HepG2 (cell line): Measurements from ENCODE around the gene PNKD. TPM values are rescaled to one million over a fixed set of nuclear protein-coding genes. Genes with fewer than 3 reads are reported as not detected.

Experiments used
- ATAC-seq: fragments of 200-7000 bp; cut with Tn5 transposase; 3 replicates; pipeline ENCODE4 v1.9.1; 2020; ENCODE audit warnings: mild to moderate bottlenecking, moderate library complexity
- BruUV-seq: library from RNA; stranded (reverse); fragments of 400-500 nt; replicated peaks from 2 replicates; lab custom pipeline; 2021; lab: Mats Ljungman, UMichigan
- CTCF ChIA-PET: fragments of 300-600 bp; formaldehyde crosslinking; extraction: SDS; loops from one replicate; lab custom pipeline; 2021; ENCODE audit warnings: low total read pairs, inconsistent platforms, low intra/inter-chr PET ratio; lab: Yijun Ruan, JAX
- POLR2A ChIA-PET: fragments of 350-600 bp; sonication (Branson Sonifier 250); formaldehyde crosslinking; loops from one replicate; lab custom pipeline; 2020; ENCODE audit warnings: antibody characterized with exemption, inconsistent platforms; lab: Yijun Ruan, JAX
- DNase-seq: peaks from one replicate; pipeline ENCODE4 v3.0.0-alpha.2; 2015; ENCODE audit warnings: low spot score
- FAIRE-seq: peaks from 3 replicates; lab custom pipeline; 2011; peaks lifted over from hg19 to GRCh38; lab: Jason Lieb, UNC
- H2AFZ ChIP-seq: one replicate; pipeline ENCODE4 v1.6.1; 2011; ENCODE audit warnings: low read length, inconsistent platforms
- H3K27ac ChIP-seq: fragments of 300-600 bp; 3 replicates; pipeline ENCODE4 v1.8.0; 2011; ENCODE audit warnings: mixed run types, mild to moderate bottlenecking, mixed read lengths, low read length, inconsistent platforms; ENCODE audit not compliant: insufficient read depth; ENCODE audit errors: extremely low read length
- H3K27me3 ChIP-seq, 2 experiments: fragments of 200-600 bp in 1 of 2; 2 replicates in 1 of 2; 3 replicates in 1 of 2; pipeline versions ENCODE4 v1.6.0 to v1.8.0; 2011; ENCODE audit warnings: low read length in 2 of 2, mild to moderate bottlenecking in 2 of 2, moderate library complexity in 2 of 2, inconsistent platforms in 1 of 2; ENCODE audit not compliant: insufficient read depth in 2 of 2, control insufficient read depth in 1 of 2
- H3K36me3 ChIP-seq, 2 experiments: fragments of 200-600 bp in 1 of 2; replicated peaks in 1 of 2; 2 replicates in 1 of 2; 3 replicates in 1 of 2; pipeline versions ENCODE4 v1.5.1 to v1.8.0; 2011; ENCODE audit warnings: low read length in 2 of 2, inconsistent platforms in 1 of 2; ENCODE audit not compliant: insufficient read depth in 2 of 2, control insufficient read depth in 1 of 2
- H3K4me1 ChIP-seq: 2 replicates; pipeline ENCODE4 v1.5.1; 2012; ENCODE audit warnings: low read length, inconsistent platforms; ENCODE audit not compliant: insufficient read depth
- H3K4me2 ChIP-seq: 2 replicates; pipeline ENCODE4 v1.6.0; 2011; ENCODE audit warnings: low read depth, low read length, inconsistent platforms
- H3K4me3 ChIP-seq, 3 experiments: fragments of 200-600 bp in 1 of 3; sonication (generic), shearing (Covaris generic) in 1 of 3; replicated peaks in 1 of 3; 2 replicates each; pipeline ENCODE4 v1.5.1; 2011 to 2016; ENCODE audit warnings: low read length in 3 of 3, inconsistent platforms in 2 of 3, low read depth in 2 of 3, mild to moderate bottlenecking in 2 of 3, control low read depth in 1 of 3, mixed read lengths in 1 of 3; ENCODE audit not compliant: insufficient read depth in 1 of 3
- H3K79me2 ChIP-seq: one replicate; pipeline ENCODE4 v1.6.1; 2011; ENCODE audit warnings: low read length, inconsistent platforms; ENCODE audit not compliant: insufficient read depth
- H3K9ac ChIP-seq: 2 replicates; pipeline ENCODE4 v1.6.0; 2011; ENCODE audit warnings: mild to moderate bottlenecking, low read depth, low read length, inconsistent platforms; ENCODE audit not compliant: insufficient read depth
- H3K9me3 ChIP-seq: 2 replicates; pipeline ENCODE4 v1.5.1; 2012; ENCODE audit warnings: mild to moderate bottlenecking, low read length
- H4K20me1 ChIP-seq: 2 replicates; pipeline ENCODE4 v1.6.0; 2011; ENCODE audit warnings: inconsistent platforms, mild to moderate bottlenecking, low read length, moderate library complexity; ENCODE audit not compliant: insufficient read depth
- CBFB ChIP-seq: sonication (generic); formaldehyde crosslinking; IDR thresholded peaks from 2 replicates; pipeline ENCODE4 v1.4.0; 2020; ENCODE audit warnings: missing genetic modification reagents
- GTF3A ChIP-seq: sonication (generic); formaldehyde crosslinking; conservative IDR thresholded peaks from 2 replicates; pipeline ENCODE4 v1.4.0; 2020; ENCODE audit warnings: mild to moderate bottlenecking, missing genetic modification reagents
- KLF6 ChIP-seq: IDR thresholded peaks from 2 replicates; pipeline ENCODE4 v1.8.0; 2016; ENCODE audit warnings: missing biosample characterization, missing genetic modification reagents
- LCORL ChIP-seq, 2 experiments: fragments of 450-650 bp in 1 of 2; sonication (generic) in 1 of 2; formaldehyde crosslinking in 1 of 2; IDR thresholded peaks; 2 replicates each; pipeline versions ENCODE4 v1.5.0 to v1.6.1; 2017 to 2020; ENCODE audit warnings: antibody characterized with exemption in 1 of 2, missing genetic modification reagents in 1 of 2
- POLR2G ChIP-seq: fragments of 200-400 bp; formaldehyde crosslinking; IDR thresholded peaks from 2 replicates; pipeline ENCODE4 v1.6.1; 2018; ENCODE audit warnings: mild to moderate bottlenecking, low read depth, low read length, moderate library complexity
- SP2 ChIP-seq: sonication (generic); formaldehyde crosslinking; IDR thresholded peaks from 2 replicates; pipeline ENCODE4 v1.5.1; 2020; ENCODE audit warnings: mild to moderate bottlenecking, missing genetic modification reagents
- TOPORS ChIP-seq: sonication (generic); formaldehyde crosslinking; IDR thresholded peaks from 2 replicates; pipeline ENCODE4 v1.8.0; 2023; ENCODE audit warnings: mild to moderate bottlenecking, missing genetic modification reagents
- ZEB1 ChIP-seq: IDR thresholded peaks from 2 replicates; pipeline ENCODE4 v1.6.1; 2012; ENCODE audit warnings: mild to moderate bottlenecking, low read depth, inconsistent platforms; ENCODE audit not compliant: insufficient replicate concordance
- ZMYM3 ChIP-seq: sonication (generic); formaldehyde crosslinking; IDR thresholded peaks from 2 replicates; pipeline ENCODE4 v1.5.1; 2020; ENCODE audit warnings: mild to moderate bottlenecking, missing genetic modification reagents
- ZNF121 ChIP-seq: sonication (generic); formaldehyde crosslinking; IDR thresholded peaks from 2 replicates; pipeline ENCODE4 v1.5.0; 2020; ENCODE audit warnings: mild to moderate bottlenecking, missing genetic modification reagents
- ZNF432 ChIP-seq: sonication (generic); formaldehyde crosslinking; IDR thresholded peaks from 2 replicates; pipeline ENCODE4 v1.5.0; 2020; ENCODE audit warnings: missing genetic modification reagents, mild to moderate bottlenecking, borderline replicate concordance
- ZNF547 ChIP-seq: sonication (generic); formaldehyde crosslinking; IDR thresholded peaks from 2 replicates; pipeline ENCODE4 v1.5.1; 2020; ENCODE audit warnings: mild to moderate bottlenecking, missing genetic modification reagents
- ZNF703 ChIP-seq: sonication (generic); formaldehyde crosslinking; IDR thresholded peaks from 2 replicates; pipeline ENCODE4 v1.5.1; 2020; ENCODE audit warnings: missing genetic modification reagents, mild to moderate bottlenecking, moderate library complexity, borderline replicate concordance
- WGBS: methylation state at CpG from one replicate; pipeline ENCODE4 v1.1.6; 2017; ENCODE audit warnings: low lambda C conversion rate; 5-methylcytosine and 5-hydroxymethylcytosine counted together
- in situ Hi-C: cut with HindIII; loops from 2 replicates; pipeline ENCODE4 v1.10.0; 2017; ENCODE audit warnings: low pct_unique_long_range_greater_than_20kb; ENCODE audit not compliant: extremely low pct_ligation_motif_present
- intact Hi-C: fragments of 100-400 bp; cut with micrococcal nuclease; formaldehyde crosslinking; loops from one replicate; pipeline ENCODE4 v1.10.0; 2022; ENCODE audit not compliant: unreplicated experiment
- polyA plus RNA-seq, 8 experiments: library from polyadenylated mRNA; depleted of rRNA in 3 of 8; stranded (reverse) in 7 of 8; unstranded in 1 of 8; fragments of >200 nt; fragmentation: Illumina TruSeq in 4 of 8; extraction: Trizol in 4 of 8; gene quantifications; 2 replicates each; pipeline versions ENCODE4 v1.2.1 to v1.2.3, GENCODE V29; 2011 to 2016; ENCODE audit warnings: low read depth in 4 of 8, missing spikeins in 1 of 8, mixed read lengths in 1 of 8; ENCODE audit not compliant: insufficient read depth in 1 of 8
- total RNA-seq, 5 experiments: library from RNA; depleted of rRNA; stranded (reverse); fragments of >200 nt; fragmentation: Illumina TruSeq; extraction: Trizol; gene quantifications; 2 replicates each; pipeline ENCODE4 v1.2.3, GENCODE V29; 2016; ENCODE audit warnings: low read depth in 1 of 5
- TF ChIP-seq, protein P1 (sequence below): sonication (generic); formaldehyde crosslinking; IDR thresholded peaks from 2 replicates; pipeline ENCODE4 v1.9.0; 2022; ENCODE audit warnings: low read depth, missing genetic modification reagents
- TF ChIP-seq, protein P2 (sequence below): sonication (generic); formaldehyde crosslinking; IDR thresholded peaks from 2 replicates; pipeline ENCODE4 v1.4.0; 2020; ENCODE audit warnings: mild to moderate bottlenecking, missing genetic modification reagents
- TF ChIP-seq, protein P3 (sequence below): sonication (generic); formaldehyde crosslinking; IDR thresholded peaks from 2 replicates; pipeline ENCODE4 v1.4.0; 2020; ENCODE audit warnings: mild to moderate bottlenecking, missing genetic modification reagents
- TF ChIP-seq, protein P4 (sequence below): sonication (generic); formaldehyde crosslinking; IDR thresholded peaks from 2 replicates; pipeline ENCODE4 v1.4.0; 2020; ENCODE audit warnings: mild to moderate bottlenecking, missing genetic modification reagents

Gene PNKD
- total and polyA plus RNA-seq, 2 of the 13 experiments (the other 11 are each of a cell fraction or from before 2014, with no cell fraction given): 55.9 to 80.4 TPM

DNA sequence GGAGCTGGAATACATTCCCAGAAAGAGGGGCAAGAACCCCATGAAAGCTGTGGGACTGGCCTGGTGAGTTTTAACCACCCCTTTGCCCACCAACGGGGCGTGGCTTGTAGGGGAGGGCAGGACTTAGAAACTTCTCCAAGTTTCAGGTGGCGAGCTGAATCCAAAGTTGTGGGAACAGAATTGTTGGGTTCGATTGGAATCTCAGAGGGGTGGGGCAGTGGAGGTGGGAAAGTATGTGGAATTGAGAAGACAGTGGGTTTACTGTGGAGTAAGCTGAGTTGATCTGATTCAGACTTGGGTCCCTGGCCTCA is 1.1 kb downstream of the PNKD start:
- DNase-seq (no peak), FAIRE-seq (no peak), ATAC-seq (no peak)
- H3K27me3 ChIP-seq: no peaks in the 10 kb centered on the region; a peak in 1 of 5 replicates
- H3K4me2 ChIP-seq: peak overlapping the region; percentile 99
- no TSS peak for BruUV-seq
- no peak overlapping the region for H3K27ac ChIP-seq
- no peaks in the 10 kb centered on the region; the same call in 1 of the 2 replicates for H4K20me1 ChIP-seq
- intact Hi-C loops (loop anchor here (5.0 kb wide), 2 partner anchors 54 to 84 kb away; partner anchors contain the start of gene ARPC2), in situ Hi-C loops (loop anchor here (5.0 to 10.0 kb wide), 2 partner anchors 193 to 376 kb away; no protein-coding TSS in a partner anchor)
- ChIA-PET CTCF (interaction anchor here (1.2 to 2.0 kb wide), 2 partner anchors 22 to 195 kb away, joined by 4 to 13 read pairs; partner anchors contain the start of gene TMBIM1), POLR2A (interaction anchor here (0.5 to 7.5 kb wide), 7 partner anchors 12 to 175 kb away, joined by 3 to 121 read pairs (median 16); partner anchors contain the start of genes CATIP, GPBAR1 and TMBIM1)
- H3K4me3 ChIP-seq: peak overlapping the region; percentile 78 to 96 (median 91)
- H3K79me2 ChIP-seq: peaks cover 21% of the 10 kb centered on the region
- peaks cover 24 to 43% of the 10 kb centered on the region in 2 experiments for H3K36me3 ChIP-seq
- TF ChIP-seq POLR2G: 0 out of 2 replicates have a peak, but pooled peaks have one; percentile 10
- no peak for TF ChIP-seq ZNF432
- TF ChIP-seq GTF3A (CRISPR knock-in tag): 0 out of 2 replicates have a peak, but pooled peaks have one; percentile 15
- TF ChIP-seq LCORL (IDR thresholded peaks at IDR 0.05): no peak
- 0 out of 2 replicates have a peak, but pooled peaks have one; percentile 3 for TF ChIP-seq LCORL (CRISPR knock-in tag; IDR thresholded peaks at IDR 0.05)
- no peak for TF ChIP-seq ZNF121 (CRISPR knock-in tag)
- TF ChIP-seq, protein P1, sequence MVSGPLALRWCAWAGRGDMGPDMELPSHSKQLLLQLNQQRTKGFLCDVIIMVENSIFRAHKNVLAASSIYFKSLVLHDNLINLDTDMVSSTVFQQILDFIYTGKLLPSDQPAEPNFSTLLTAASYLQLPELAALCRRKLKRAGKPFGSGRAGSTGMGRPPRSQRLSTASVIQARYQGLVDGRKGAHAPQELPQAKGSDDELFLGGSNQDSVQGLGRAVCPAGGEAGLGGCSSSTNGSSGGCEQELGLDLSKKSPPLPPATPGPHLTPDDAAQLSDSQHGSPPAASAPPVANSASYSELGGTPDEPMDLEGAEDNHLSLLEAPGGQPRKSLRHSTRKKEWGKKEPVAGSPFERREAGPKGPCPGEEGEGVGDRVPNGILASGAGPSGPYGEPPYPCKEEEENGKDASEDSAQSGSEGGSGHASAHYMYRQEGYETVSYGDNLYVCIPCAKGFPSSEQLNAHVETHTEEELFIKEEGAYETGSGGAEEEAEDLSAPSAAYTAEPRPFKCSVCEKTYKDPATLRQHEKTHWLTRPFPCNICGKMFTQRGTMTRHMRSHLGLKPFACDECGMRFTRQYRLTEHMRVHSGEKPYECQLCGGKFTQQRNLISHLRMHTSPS: no peak
- no peak for TF ChIP-seq CBFB
- TF ChIP-seq, protein P2, sequence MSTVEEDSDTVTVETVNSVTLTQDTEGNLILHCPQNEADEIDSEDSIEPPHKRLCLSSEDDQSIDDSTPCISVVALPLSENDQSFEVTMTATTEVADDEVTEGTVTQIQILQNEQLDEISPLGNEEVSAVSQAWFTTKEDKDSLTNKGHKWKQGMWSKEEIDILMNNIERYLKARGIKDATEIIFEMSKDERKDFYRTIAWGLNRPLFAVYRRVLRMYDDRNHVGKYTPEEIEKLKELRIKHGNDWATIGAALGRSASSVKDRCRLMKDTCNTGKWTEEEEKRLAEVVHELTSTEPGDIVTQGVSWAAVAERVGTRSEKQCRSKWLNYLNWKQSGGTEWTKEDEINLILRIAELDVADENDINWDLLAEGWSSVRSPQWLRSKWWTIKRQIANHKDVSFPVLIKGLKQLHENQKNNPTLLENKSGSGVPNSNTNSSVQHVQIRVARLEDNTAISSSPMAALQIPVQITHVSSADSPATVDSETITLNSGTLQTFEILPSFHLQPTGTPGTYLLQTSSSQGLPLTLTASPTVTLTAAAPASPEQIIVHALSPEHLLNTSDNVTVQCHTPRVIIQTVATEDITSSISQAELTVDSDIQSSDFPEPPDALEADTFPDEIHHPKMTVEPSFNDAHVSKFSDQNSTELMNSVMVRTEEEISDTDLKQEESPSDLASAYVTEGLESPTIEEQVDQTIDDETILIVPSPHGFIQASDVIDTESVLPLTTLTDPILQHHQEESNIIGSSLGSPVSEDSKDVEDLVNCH (CRISPR knock-in tag): no peak
- no peak for TF ChIP-seq ZEB1
- TF ChIP-seq, protein P3, sequence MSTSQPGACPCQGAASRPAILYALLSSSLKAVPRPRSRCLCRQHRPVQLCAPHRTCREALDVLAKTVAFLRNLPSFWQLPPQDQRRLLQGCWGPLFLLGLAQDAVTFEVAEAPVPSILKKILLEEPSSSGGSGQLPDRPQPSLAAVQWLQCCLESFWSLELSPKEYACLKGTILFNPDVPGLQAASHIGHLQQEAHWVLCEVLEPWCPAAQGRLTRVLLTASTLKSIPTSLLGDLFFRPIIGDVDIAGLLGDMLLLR (CRISPR knock-in tag): no peak
- TF ChIP-seq ZMYM3 (CRISPR knock-in tag): no peak
- 0 out of 2 replicates have a peak, but pooled peaks have one; percentile 37 for TF ChIP-seq ZNF547 (CRISPR knock-in tag)
- no peak for TF ChIP-seq ZNF703
- TF ChIP-seq, protein P4, sequence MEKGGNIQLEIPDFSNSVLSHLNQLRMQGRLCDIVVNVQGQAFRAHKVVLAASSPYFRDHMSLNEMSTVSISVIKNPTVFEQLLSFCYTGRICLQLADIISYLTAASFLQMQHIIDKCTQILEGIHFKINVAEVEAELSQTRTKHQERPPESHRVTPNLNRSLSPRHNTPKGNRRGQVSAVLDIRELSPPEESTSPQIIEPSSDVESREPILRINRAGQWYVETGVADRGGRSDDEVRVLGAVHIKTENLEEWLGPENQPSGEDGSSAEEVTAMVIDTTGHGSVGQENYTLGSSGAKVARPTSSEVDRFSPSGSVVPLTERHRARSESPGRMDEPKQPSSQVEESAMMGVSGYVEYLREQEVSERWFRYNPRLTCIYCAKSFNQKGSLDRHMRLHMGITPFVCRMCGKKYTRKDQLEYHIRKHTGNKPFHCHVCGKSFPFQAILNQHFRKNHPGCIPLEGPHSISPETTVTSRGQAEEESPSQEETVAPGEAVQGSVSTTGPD (CRISPR knock-in tag): no peak
- TF ChIP-seq KLF6 (CRISPR knock-in tag): no peak
- no peak for TF ChIP-seq TOPORS (CRISPR knock-in tag)
- TF ChIP-seq SP2 (CRISPR knock-in tag): no peak
- WGBS: 33% methylated on average over 4 of the region's 4 CpGs
- peaks cover 45% of the 10 kb centered on the region for H3K4me1 ChIP-seq
- no peak overlapping the region for H2AFZ ChIP-seq
- H3K9ac ChIP-seq: peak overlapping the region; percentile 84
- H3K9me3 ChIP-seq: no peaks in the 10 kb centered on the region
